Neural cell (in vitro differentiated cells): ENCODE results near the gene SEBOX. TPM values are rescaled to one million over a fixed set of nuclear protein-coding genes. Genes with fewer than 3 reads are reported as not detected.

ENCODE experiments used
- H2AFZ ChIP-seq: fragments of 200-600, 300-800 bp; sonication (generic), shearing (Covaris generic); 2 replicates; pipeline ENCODE4 v1.6.0; 2014; ENCODE audit warnings: low read depth, mild to moderate bottlenecking, antibody characterized with exemption, low read length, moderate library complexity
- H3F3A ChIP-seq: fragments of 200-600 bp; shearing (Covaris generic); 2 replicates; pipeline ENCODE4 v1.6.1; 2016; ENCODE audit warnings: mild to moderate bottlenecking, moderate library complexity, mixed read lengths, antibody characterized with exemption, low read length; ENCODE audit not compliant: insufficient read depth, poor library complexity, severe bottlenecking
- H3K27ac ChIP-seq: fragments of 200-600, 300-800 bp; sonication (generic), shearing (Covaris generic); 2 replicates; pipeline ENCODE4 v1.5.1; 2014; ENCODE audit warnings: mild to moderate bottlenecking, low read length, moderate library complexity
- H3K27me3 ChIP-seq: fragments of 300-800, 200-600 bp; sonication (generic), shearing (Covaris generic); 2 replicates; pipeline ENCODE4 v1.6.0; 2014; ENCODE audit warnings: mild to moderate bottlenecking, low read depth, low read length, moderate library complexity; ENCODE audit not compliant: insufficient read depth
- H3K36me3 ChIP-seq: fragments of 300-800, 200-600 bp; sonication (generic), shearing (Covaris generic); 2 replicates; pipeline ENCODE4 v1.5.1; 2014; ENCODE audit warnings: mild to moderate bottlenecking, antibody characterized with exemption, low read length, moderate library complexity; ENCODE audit not compliant: insufficient read depth
- H3K4me2 ChIP-seq: fragments of 300-800, 200-600 bp; sonication (generic), shearing (Covaris generic); 2 replicates; pipeline ENCODE4 v1.6.0; 2014; ENCODE audit warnings: mild to moderate bottlenecking, low read length
- H3K4me3 ChIP-seq: fragments of 300-800, 200-600 bp; sonication (generic), shearing (Covaris generic); 2 replicates; pipeline ENCODE4 v1.5.1; 2014; ENCODE audit warnings: mild to moderate bottlenecking, low read length, moderate library complexity
- H3K79me2 ChIP-seq: fragments of 200-600 bp; shearing (Covaris generic); replicated peaks from 2 replicates; pipeline ENCODE4 v1.6.0; 2014; ENCODE audit warnings: mild to moderate bottlenecking, low read length, moderate library complexity; ENCODE audit not compliant: insufficient read depth
- H3K9ac ChIP-seq: fragments of 300-800, 200-600 bp; sonication (generic), shearing (Covaris generic); 2 replicates; pipeline ENCODE4 v1.6.1; 2016; ENCODE audit warnings: mild to moderate bottlenecking, low read length, mixed read lengths
- H3K9me2 ChIP-seq: fragments of 200-600 bp; shearing (Covaris generic); 2 replicates; pipeline ENCODE4 v1.6.1; 2016; ENCODE audit warnings: mild to moderate bottlenecking, low read length, mixed read lengths; ENCODE audit not compliant: insufficient read depth
- H3K9me3 ChIP-seq: fragments of 200-600, 300-800 bp; sonication (generic), shearing (Covaris generic); 2 replicates; pipeline ENCODE4 v1.6.1; 2016; ENCODE audit warnings: mild to moderate bottlenecking, mixed run types, low read length, moderate library complexity, mixed read lengths
- H4K20me1 ChIP-seq: fragments of 200-600 bp; shearing (Covaris generic); 2 replicates; pipeline ENCODE4 v1.6.1; 2016; ENCODE audit warnings: mild to moderate bottlenecking, mixed run types; ENCODE audit not compliant: insufficient read depth
- EP300 ChIP-seq: fragments of 450-650 bp; conservative IDR thresholded peaks from 2 replicates; pipeline ENCODE4 v1.6.1; 2014; ENCODE audit warnings: antibody characterized with exemption, mild to moderate bottlenecking, moderate library complexity; ENCODE audit not compliant: poor library complexity, severe bottlenecking
- EZH2 ChIP-seq: fragments of 200-600, 300-800 bp; shearing (Covaris generic), sonication (generic); IDR thresholded peaks from 2 replicates; pipeline ENCODE4 v1.6.1; 2014; ENCODE audit warnings: antibody characterized with exemption, low read length, borderline replicate concordance, mild to moderate bottlenecking; ENCODE audit not compliant: insufficient read depth, poor library complexity, severe bottlenecking
- MXI1 ChIP-seq: fragments of 450-650 bp; conservative IDR thresholded peaks from 2 replicates; pipeline ENCODE4 v1.6.1; 2014; ENCODE audit warnings: antibody characterized with exemption, mild to moderate bottlenecking; ENCODE audit not compliant: poor library complexity, severe bottlenecking
- POLR2AphosphoS5 ChIP-seq: IDR thresholded peaks from 2 replicates; pipeline ENCODE4 v1.6.1; 2012
- RAD21 ChIP-seq: fragments of 450-650 bp; conservative IDR thresholded peaks from 2 replicates; pipeline ENCODE4 v1.6.1; 2014; ENCODE audit warnings: antibody characterized with exemption, mild to moderate bottlenecking, moderate library complexity
- SMC3 ChIP-seq: fragments of 450-650 bp; conservative IDR thresholded peaks from 2 replicates; pipeline ENCODE4 v1.6.1; 2014; ENCODE audit warnings: antibody characterized with exemption, mild to moderate bottlenecking, moderate library complexity; ENCODE audit not compliant: poor library complexity
- TAF1 ChIP-seq: IDR thresholded peaks from 2 replicates; pipeline ENCODE4 v1.6.1; 2012; ENCODE audit warnings: low read depth
- polyA plus RNA-seq: library from polyadenylated mRNA; depleted of rRNA; stranded (reverse); fragments of >200 nt; gene quantifications from 2 replicates; pipeline ENCODE4 v1.2.3, GENCODE V29; 2014
- TF ChIP-seq, protein P1 (sequence below): IDR thresholded peaks from 2 replicates; pipeline ENCODE4 v1.6.1; 2012; ENCODE audit warnings: borderline replicate concordance
- TF ChIP-seq, protein P2 (sequence below): fragments of 450-650 bp; IDR thresholded peaks from 2 replicates; pipeline ENCODE4 v1.5.1; 2014; ENCODE audit warnings: antibody characterized with exemption, mild to moderate bottlenecking, moderate library complexity; ENCODE audit not compliant: poor library complexity, severe bottlenecking

SEBOX gene
- polyA plus RNA-seq, 1 donor from 2014 or later = not detected

DNA sequence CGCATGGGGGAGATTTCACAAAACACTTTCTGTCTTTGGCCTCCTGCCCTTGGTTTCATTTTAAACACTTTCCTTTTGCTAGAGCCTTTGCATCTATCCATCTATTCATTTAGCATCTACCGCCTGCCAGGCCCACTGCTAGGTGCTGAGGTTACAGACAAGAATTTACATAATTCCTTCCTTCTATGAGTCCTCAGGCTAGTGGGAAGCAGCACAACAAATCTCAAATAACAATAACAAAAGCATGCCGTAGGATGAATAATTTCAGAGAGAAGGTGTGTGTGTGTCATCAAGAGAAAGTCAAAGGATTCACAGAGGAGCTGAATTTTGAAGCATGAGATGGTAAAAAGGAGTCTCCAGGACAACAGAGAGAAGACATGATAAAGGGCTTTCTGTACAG lies 47.1 kb upstream of the SEBOX start:
- H3K27ac ChIP-seq = no peak overlapping the region
- no peak overlapping the region for H3K4me2 ChIP-seq
- no peaks in the 10 kb centered on the region for H4K20me1 ChIP-seq
- H3K36me3 ChIP-seq = no peaks in the 10 kb centered on the region
- no peak overlapping the region for H2AFZ ChIP-seq
- H3K9me3 ChIP-seq = no peaks in the 10 kb centered on the region
- no peaks in the 10 kb centered on the region for H3F3A ChIP-seq
- H3K79me2 ChIP-seq = no peaks in the 10 kb centered on the region
- H3K27me3 ChIP-seq = no peaks in the 10 kb centered on the region
- H3K4me3 ChIP-seq = no peak overlapping the region
- no peak overlapping the region for H3K9ac ChIP-seq
- no peaks in the 10 kb centered on the region for H3K9me2 ChIP-seq
- no peak for TF ChIP-seq RAD21
- TF ChIP-seq SMC3 = no peak
- no peak for TF ChIP-seq TAF1
- TF ChIP-seq, protein P1, sequence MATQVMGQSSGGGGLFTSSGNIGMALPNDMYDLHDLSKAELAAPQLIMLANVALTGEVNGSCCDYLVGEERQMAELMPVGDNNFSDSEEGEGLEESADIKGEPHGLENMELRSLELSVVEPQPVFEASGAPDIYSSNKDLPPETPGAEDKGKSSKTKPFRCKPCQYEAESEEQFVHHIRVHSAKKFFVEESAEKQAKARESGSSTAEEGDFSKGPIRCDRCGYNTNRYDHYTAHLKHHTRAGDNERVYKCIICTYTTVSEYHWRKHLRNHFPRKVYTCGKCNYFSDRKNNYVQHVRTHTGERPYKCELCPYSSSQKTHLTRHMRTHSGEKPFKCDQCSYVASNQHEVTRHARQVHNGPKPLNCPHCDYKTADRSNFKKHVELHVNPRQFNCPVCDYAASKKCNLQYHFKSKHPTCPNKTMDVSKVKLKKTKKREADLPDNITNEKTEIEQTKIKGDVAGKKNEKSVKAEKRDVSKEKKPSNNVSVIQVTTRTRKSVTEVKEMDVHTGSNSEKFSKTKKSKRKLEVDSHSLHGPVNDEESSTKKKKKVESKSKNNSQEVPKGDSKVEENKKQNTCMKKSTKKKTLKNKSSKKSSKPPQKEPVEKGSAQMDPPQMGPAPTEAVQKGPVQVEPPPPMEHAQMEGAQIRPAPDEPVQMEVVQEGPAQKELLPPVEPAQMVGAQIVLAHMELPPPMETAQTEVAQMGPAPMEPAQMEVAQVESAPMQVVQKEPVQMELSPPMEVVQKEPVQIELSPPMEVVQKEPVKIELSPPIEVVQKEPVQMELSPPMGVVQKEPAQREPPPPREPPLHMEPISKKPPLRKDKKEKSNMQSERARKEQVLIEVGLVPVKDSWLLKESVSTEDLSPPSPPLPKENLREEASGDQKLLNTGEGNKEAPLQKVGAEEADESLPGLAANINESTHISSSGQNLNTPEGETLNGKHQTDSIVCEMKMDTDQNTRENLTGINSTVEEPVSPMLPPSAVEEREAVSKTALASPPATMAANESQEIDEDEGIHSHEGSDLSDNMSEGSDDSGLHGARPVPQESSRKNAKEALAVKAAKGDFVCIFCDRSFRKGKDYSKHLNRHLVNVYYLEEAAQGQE = no peak
- TF ChIP-seq, protein P2, sequence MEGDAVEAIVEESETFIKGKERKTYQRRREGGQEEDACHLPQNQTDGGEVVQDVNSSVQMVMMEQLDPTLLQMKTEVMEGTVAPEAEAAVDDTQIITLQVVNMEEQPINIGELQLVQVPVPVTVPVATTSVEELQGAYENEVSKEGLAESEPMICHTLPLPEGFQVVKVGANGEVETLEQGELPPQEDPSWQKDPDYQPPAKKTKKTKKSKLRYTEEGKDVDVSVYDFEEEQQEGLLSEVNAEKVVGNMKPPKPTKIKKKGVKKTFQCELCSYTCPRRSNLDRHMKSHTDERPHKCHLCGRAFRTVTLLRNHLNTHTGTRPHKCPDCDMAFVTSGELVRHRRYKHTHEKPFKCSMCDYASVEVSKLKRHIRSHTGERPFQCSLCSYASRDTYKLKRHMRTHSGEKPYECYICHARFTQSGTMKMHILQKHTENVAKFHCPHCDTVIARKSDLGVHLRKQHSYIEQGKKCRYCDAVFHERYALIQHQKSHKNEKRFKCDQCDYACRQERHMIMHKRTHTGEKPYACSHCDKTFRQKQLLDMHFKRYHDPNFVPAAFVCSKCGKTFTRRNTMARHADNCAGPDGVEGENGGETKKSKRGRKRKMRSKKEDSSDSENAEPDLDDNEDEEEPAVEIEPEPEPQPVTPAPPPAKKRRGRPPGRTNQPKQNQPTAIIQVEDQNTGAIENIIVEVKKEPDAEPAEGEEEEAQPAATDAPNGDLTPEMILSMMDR = no peak
- TF ChIP-seq EP300 = no peak
- TF ChIP-seq POLR2AphosphoS5 = no peak
- no peak for TF ChIP-seq MXI1
- TF ChIP-seq EZH2 = no peak

DNA sequence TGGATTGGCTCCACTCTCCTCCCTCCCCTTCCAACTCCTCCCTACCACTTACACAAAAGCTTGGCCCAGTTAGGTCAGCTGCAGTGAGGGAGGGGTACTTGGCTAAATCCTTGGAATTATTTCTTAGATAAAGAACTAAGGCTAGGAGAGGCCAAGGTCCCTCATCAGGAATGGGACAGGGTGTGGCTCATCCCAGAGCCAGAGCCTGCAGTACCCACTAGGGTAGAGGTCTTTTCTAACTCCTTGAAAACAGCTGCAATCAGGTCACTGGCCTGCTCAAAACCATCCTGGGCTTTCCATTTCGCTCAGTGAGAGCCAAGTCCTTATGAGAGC lies 42.9 kb upstream of the SEBOX start:
- Histone ChIP-seq H3K9ac (no peak overlapping the region), H3K36me3 (no peaks in the 10 kb centered on the region), H3K4me3 (no peak overlapping the region), H3K27me3 (no peaks in the 10 kb centered on the region), H4K20me1 (no peaks in the 10 kb centered on the region), H3K9me3 (no peaks in the 10 kb centered on the region), H2AFZ (no peak overlapping the region), H3K79me2 (no peaks in the 10 kb centered on the region), H3K27ac (no peak overlapping the region), H3F3A (peaks cover 4% of the 10 kb centered on the region), H3K9me2 (no peaks in the 10 kb centered on the region), H3K4me2 (no peak overlapping the region)
- TF ChIP-seq EZH2 = no peak
- no peak for TF ChIP-seq POLR2AphosphoS5
- TF ChIP-seq EP300 = no peak
- TF ChIP-seq RAD21 = no peak
- TF ChIP-seq, protein P1 = no peak
- no peak for TF ChIP-seq TAF1
- no peak for TF ChIP-seq SMC3
- TF ChIP-seq, protein P2 = no peak
- TF ChIP-seq MXI1 = no peak
